Fibroblast of gingiva (primary cell): ENCODE results near the gene GART.

Experiments used
- DNase-seq: peaks from one replicate; pipeline ENCODE4 v3.0.0-alpha.2; 2011; ENCODE audit warnings: low read depth

GART gene

GRCh38 chr21:33461538-33462250 lies 80.2 kb downstream of the GART start:
- DNase-seq = no peak

DNA sequence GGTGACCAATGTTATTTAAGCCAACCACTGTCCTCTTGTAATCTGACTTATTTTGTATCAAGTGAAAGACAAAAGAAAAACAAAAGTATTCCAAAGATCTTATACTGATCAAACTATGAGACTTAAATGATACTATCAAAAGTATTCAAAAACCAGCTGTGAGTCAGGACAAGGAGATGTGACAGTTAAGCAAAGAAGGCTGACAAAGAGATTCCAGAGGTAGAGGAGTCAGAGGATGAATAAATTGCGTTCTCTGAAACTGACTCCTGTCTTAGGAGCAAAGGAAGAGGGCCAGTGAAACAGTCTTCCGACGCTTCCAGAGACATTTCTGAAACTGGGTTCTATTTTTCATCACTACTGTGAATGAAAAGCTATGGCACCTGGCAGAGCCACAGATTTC lies 83.1 kb downstream of the GART start:
- DNase-seq = no peak

- no peak for DNase-seq
Observed at GRCh38 chr21:33455686-33456446, 86.1 kb downstream of the GART start.
